CD4-positive, alpha-beta T cell treated with Interferon alpha-2 for 1 hour (primary cell): ENCODE results near the gene TM9SF4.

Experiments used
- DNase-seq, 2 donors: peaks; one replicate each; pipeline ENCODE4 v3.0.0-alpha.2; 2020 to 2022

TM9SF4 gene

GRCh38 chr20:32109392-32110172 lies at the start of gene TM9SF4:
Gene TM9SF4, plus strand, starts transcription at chr20:32109714. Its CDS starts 27 bp downstream, at chr20:32109741.
- peak; percentile 90 to 95 for DNase-seq

GRCh38 chr20:32062776-32063170 lies 46.7 kb upstream of the TM9SF4 start:
- DNase-seq = peak; percentile 33 to 75

- DNase-seq = peak in 1 of 2 donors; percentile 41
Observed at GRCh38 chr20:32063695-32064094, 45.8 kb upstream of the TM9SF4 start.

GRCh38 chr20:32064667-32065066 lies 44.8 kb upstream of the TM9SF4 start:
- DNase-seq = no peak

- no peak for DNase-seq
Observed at GRCh38 chr20:32067234-32067821, 42.2 kb upstream of the TM9SF4 start.

GRCh38 chr20:32068174-32068573 lies 41.3 kb upstream of the TM9SF4 start:
- DNase-seq = no peak

- no peak for DNase-seq
Observed at GRCh38 chr20:32069711-32070110, 39.8 kb upstream of the TM9SF4 start.

- no peak for DNase-seq
Observed at GRCh38 chr20:32070282-32070681, 39.2 kb upstream of the TM9SF4 start.

- no peak for DNase-seq
Observed at GRCh38 chr20:32070690-32071213, 38.8 kb upstream of the TM9SF4 start.

GRCh38 chr20:32071395-32072167 lies 37.9 kb upstream of the TM9SF4 start:
- DNase-seq = no peak

GRCh38 chr20:32072168-32072750 lies 37.3 kb upstream of the TM9SF4 start:
- no peak for DNase-seq

- no peak for DNase-seq
Observed at GRCh38 chr20:32075534-32075933, 34.0 kb upstream of the TM9SF4 start.

GRCh38 chr20:32077190-32077589 lies 32.3 kb upstream of the TM9SF4 start:
- DNase-seq = no peak

- no peak for DNase-seq
Observed at GRCh38 chr20:32078322-32078721, 31.2 kb upstream of the TM9SF4 start.

GRCh38 chr20:32078791-32079190 lies 30.7 kb upstream of the TM9SF4 start:
- no peak for DNase-seq

- DNase-seq = no peak
Observed at GRCh38 chr20:32079655-32080109, 29.8 kb upstream of the TM9SF4 start.

- DNase-seq = no peak
Observed at GRCh38 chr20:32080783-32081182, 28.7 kb upstream of the TM9SF4 start.

GRCh38 chr20:32083469-32083868 lies 26.0 kb upstream of the TM9SF4 start:
- DNase-seq = no peak

- DNase-seq = no peak
Observed at GRCh38 chr20:32087070-32087469, 22.4 kb upstream of the TM9SF4 start.

GRCh38 chr20:32088759-32089158 lies 20.8 kb upstream of the TM9SF4 start:
- no peak for DNase-seq

- no peak for DNase-seq
Observed at GRCh38 chr20:32089637-32090362, 19.7 kb upstream of the TM9SF4 start.

GRCh38 chr20:32091888-32092346 lies 17.6 kb upstream of the TM9SF4 start:
- peak; percentile 73 to 75 for DNase-seq
